Skeletal muscle cell (primary cell): ENCODE measurements around the gene STIM2.
"Not testable (repeated sequence)": the region's sequence is repeated elsewhere in the genome, so short reads cannot be mapped to it uniquely, and the experiment has no call there.

Experiments used
- DNase-seq: peaks from one replicate; pipeline ENCODE4 v3.0.0-alpha.2; 2010; ENCODE audit warnings: low read depth
- H3K4me3 ChIP-seq: 2 replicates; pipeline ENCODE4 v1.5.1; 2011; ENCODE audit warnings: low read depth, mild to moderate bottlenecking, control low read depth, low read length, moderate library complexity

STIM2 gene

GRCh38 chr4:26937567-26937966, 76.9 kb downstream of the STIM2 start:
- H3K4me3 ChIP-seq, result no peak overlapping the region
- DNase-seq, result no peak

- H3K4me3 ChIP-seq, result no peak overlapping the region
- no peak for DNase-seq
These were observed 77.9 kb downstream of the STIM2 start for GRCh38 chr4:26938516-26938915.

- no peak overlapping the region for H3K4me3 ChIP-seq
- DNase-seq, result no peak
These were observed 81.3 kb downstream of the STIM2 start for GRCh38 chr4:26941951-26942350.

- DNase-seq, result no peak
- no peak overlapping the region for H3K4me3 ChIP-seq
These were observed 82.2 kb downstream of the STIM2 start for GRCh38 chr4:26942871-26943270.

- H3K4me3 ChIP-seq, result no peak overlapping the region
- no peak for DNase-seq
These were observed 82.8 kb downstream of the STIM2 start for GRCh38 chr4:26943391-26943790.

GRCh38 chr4:26945794-26946193, 85.2 kb downstream of the STIM2 start:
- H3K4me3 ChIP-seq, result no peak overlapping the region
- no peak for DNase-seq

- no peak overlapping the region for H3K4me3 ChIP-seq
- DNase-seq, result no peak
These were observed 86.7 kb downstream of the STIM2 start for GRCh38 chr4:26947318-26947717.

GRCh38 chr4:26950446-26950845, 89.8 kb downstream of the STIM2 start:
- H3K4me3 ChIP-seq, result no peak overlapping the region
- DNase-seq, result no peak

- DNase-seq, result no peak
- H3K4me3 ChIP-seq, result no peak overlapping the region
These were observed 92.2 kb downstream of the STIM2 start for GRCh38 chr4:26952891-26953290.

- no peak overlapping the region for H3K4me3 ChIP-seq
- DNase-seq, result no peak
These were observed 92.7 kb downstream of the STIM2 start for GRCh38 chr4:26953366-26953765.

GRCh38 chr4:26953770-26954423, 93.3 kb downstream of the STIM2 start:
- no peak overlapping the region for H3K4me3 ChIP-seq
- no peak for DNase-seq

GRCh38 chr4:26955241-26955640, 94.6 kb downstream of the STIM2 start:
- DNase-seq, result no peak

GRCh38 chr4:26958925-26959653, 98.4 kb downstream of the STIM2 start:
- H3K4me3 ChIP-seq, result no peak overlapping the region
- DNase-seq, result no peak

More at GRCh38 chr4:26955241-26955640, 94.6 kb downstream of the STIM2 start:
- H3K4me3 ChIP-seq, result no peak overlapping the region

- no peak overlapping the region for H3K4me3 ChIP-seq
These were observed 99.0 kb downstream of the STIM2 start for GRCh38 chr4:26959654-26960047.

GRCh38 chr4:26962720-26963119, 102.1 kb downstream of the STIM2 start:
- no peak overlapping the region for H3K4me3 ChIP-seq
- no peak for DNase-seq

More at GRCh38 chr4:26959654-26960047, 99.0 kb downstream of the STIM2 start:
- no peak for DNase-seq

GRCh38 chr4:26964512-26964911, 103.9 kb downstream of the STIM2 start:
- no peak overlapping the region for H3K4me3 ChIP-seq
- DNase-seq, result no peak

- no peak overlapping the region for H3K4me3 ChIP-seq
- DNase-seq, result no peak
These were observed 104.4 kb downstream of the STIM2 start for GRCh38 chr4:26964994-26965393.

- not testable (repeated sequence) for DNase-seq
These were observed 115.0 kb downstream of the STIM2 start for GRCh38 chr4:26975464-26976181.

GRCh38 chr4:26978387-26979053, 117.9 kb downstream of the STIM2 start:
- DNase-seq, result no peak
- H3K4me3 ChIP-seq, result no peak overlapping the region

More at GRCh38 chr4:26975464-26976181, 115.0 kb downstream of the STIM2 start:
- not testable (repeated sequence) for H3K4me3 ChIP-seq

- no peak overlapping the region for H3K4me3 ChIP-seq
- no peak for DNase-seq
These were observed 124.3 kb downstream of the STIM2 start for GRCh38 chr4:26984896-26985295.
